ENCODE data around the gene MRPL48.

MRPL48 gene

GRCh38 chr11:73869332-73869949, 81.8 kb downstream of the MRPL48 start:
- H3K4me3 ChIP-seq (ENCODE audit: control insufficient read depth, low read depth, low read length): no peak overlapping the region
- no peak for DNase-seq (ENCODE audit: low read depth)
- TF ChIP-seq, protein P1, sequence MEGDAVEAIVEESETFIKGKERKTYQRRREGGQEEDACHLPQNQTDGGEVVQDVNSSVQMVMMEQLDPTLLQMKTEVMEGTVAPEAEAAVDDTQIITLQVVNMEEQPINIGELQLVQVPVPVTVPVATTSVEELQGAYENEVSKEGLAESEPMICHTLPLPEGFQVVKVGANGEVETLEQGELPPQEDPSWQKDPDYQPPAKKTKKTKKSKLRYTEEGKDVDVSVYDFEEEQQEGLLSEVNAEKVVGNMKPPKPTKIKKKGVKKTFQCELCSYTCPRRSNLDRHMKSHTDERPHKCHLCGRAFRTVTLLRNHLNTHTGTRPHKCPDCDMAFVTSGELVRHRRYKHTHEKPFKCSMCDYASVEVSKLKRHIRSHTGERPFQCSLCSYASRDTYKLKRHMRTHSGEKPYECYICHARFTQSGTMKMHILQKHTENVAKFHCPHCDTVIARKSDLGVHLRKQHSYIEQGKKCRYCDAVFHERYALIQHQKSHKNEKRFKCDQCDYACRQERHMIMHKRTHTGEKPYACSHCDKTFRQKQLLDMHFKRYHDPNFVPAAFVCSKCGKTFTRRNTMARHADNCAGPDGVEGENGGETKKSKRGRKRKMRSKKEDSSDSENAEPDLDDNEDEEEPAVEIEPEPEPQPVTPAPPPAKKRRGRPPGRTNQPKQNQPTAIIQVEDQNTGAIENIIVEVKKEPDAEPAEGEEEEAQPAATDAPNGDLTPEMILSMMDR (IDR thresholded peaks at IDR 0.05; ENCODE audit: control insufficient read depth, insufficient read depth, low read depth, low read length, missing control alignments): no peak

DNA sequence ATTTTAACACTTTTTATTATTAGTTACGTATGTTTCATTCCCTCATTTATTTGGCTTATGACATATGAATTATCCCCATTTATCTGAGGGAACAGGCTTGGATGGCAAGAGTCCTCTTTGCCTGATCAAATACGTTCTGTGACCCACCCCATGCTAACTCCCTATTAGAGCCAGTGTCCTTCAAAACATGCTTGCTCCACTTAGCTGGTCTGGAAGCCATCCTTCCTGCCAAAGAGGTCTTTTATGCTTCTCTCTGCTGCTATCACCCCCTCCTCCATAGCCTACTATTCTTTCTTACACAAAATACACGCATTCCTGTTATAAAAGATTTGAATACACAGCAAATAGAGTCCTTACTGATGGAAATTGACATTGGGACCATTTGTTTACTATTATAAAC, 82.6 kb downstream of the MRPL48 start:
- no peak for DNase-seq (ENCODE audit: low read depth)
- H3K4me3 ChIP-seq (ENCODE audit: control insufficient read depth, low read depth, low read length): no peak overlapping the region
- TF ChIP-seq, protein P1 (IDR thresholded peaks at IDR 0.05; ENCODE audit: control insufficient read depth, insufficient read depth, low read depth, low read length, missing control alignments): no peak

- TF ChIP-seq, protein P1 (IDR thresholded peaks at IDR 0.05; ENCODE audit: control insufficient read depth, insufficient read depth, low read depth, low read length, missing control alignments): no peak
- DNase-seq (ENCODE audit: low read depth): no peak
Observed at GRCh38 chr11:73872749-73873357, 85.2 kb downstream of the MRPL48 start.

GRCh38 chr11:73875380-73875779, 87.7 kb downstream of the MRPL48 start:
- H3K4me3 ChIP-seq (ENCODE audit: control insufficient read depth, low read depth, low read length): no peak overlapping the region; the same call in 1 of the 2 replicates
- TF ChIP-seq, protein P1 (IDR thresholded peaks at IDR 0.05; ENCODE audit: control insufficient read depth, insufficient read depth, low read depth, low read length, missing control alignments): no peak
- DNase-seq (ENCODE audit: low read depth): no peak

More at GRCh38 chr11:73872749-73873357, 85.2 kb downstream of the MRPL48 start:
- no peak overlapping the region for H3K4me3 ChIP-seq (ENCODE audit: control insufficient read depth, low read depth, low read length)

DNA sequence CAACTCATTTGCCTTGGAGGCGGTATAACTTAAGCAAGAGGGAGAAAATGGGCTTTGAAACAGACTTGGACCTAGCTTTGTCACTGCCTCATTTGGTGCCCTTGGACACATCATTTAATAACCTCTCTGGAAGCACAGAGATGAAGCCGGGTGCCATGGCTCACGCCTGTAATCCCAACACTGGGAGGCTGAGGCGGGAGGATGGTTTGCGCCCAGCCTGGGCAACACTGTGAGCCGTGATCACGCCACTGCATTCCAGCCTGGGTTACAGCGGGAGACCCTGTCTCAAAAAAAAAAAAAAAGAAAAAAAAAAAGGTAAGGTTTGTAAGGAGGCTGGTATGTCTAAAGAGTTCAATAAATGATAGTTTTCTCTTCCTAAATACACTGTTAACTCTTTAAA, 88.2 kb downstream of the MRPL48 start:
- no peak for DNase-seq (ENCODE audit: low read depth)
- peak overlapping the region; percentile 83 for H3K4me3 ChIP-seq (ENCODE audit: control insufficient read depth, low read depth, low read length)
- TF ChIP-seq, protein P1 (IDR thresholded peaks at IDR 0.05; ENCODE audit: control insufficient read depth, insufficient read depth, low read depth, low read length, missing control alignments): no peak

DNA sequence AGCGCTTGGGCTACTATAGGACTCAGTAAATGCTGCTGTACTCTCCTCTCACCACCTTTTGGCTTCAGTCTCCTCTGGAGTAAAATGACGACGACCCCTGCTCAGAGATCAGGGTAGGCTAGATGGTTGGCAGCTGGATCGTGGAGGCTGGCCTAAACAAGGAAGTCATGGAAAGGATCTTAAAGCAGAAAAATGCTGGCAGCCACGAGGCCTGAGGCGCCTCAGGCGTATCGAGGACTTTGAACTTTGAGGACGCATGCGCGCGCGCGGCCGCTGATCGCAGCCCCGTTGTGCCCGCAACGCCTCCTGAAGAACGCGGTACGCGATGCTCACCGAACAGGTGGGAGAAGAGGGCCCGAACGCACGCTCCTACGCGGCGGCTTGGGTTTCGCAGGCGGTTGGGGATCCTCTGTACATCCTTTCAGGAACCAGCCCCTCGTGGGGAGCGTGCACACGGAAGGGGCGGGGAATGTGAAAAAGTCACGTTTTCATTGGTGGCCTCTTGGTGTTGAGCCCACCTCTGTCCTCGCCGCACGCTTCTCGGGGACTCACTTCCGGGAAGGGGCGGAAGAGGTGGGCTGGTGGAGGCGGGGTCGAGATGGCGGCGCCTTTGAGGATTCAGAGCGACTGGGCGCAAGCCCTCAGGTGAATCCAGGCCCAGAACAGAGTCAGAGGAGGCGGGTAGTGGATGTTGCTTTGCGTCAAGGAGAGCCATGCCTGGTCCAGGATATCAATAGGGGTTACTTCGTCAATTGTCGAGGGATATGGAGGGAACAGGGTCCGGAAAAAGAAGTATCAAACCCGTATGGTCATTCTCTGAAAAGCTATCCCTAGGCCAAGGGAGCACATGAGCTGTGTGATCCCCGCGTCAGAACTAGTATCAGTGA, 89.0 kb downstream of the MRPL48 start, which contains the start of the genes COA4 and PAAF1:
COA4 (minus strand) TSS at position 423 of the 887 bp plus-strand sequence. CDS start 3,468 bp downstream, outside the sequence.
PAAF1 (plus strand) TSS at position 576 of the 887 bp plus-strand sequence; CDS start at position 599, 23 bp downstream.
- DNase-seq (ENCODE audit: low read depth): peak; percentile 71
- H3K4me3 ChIP-seq (ENCODE audit: control insufficient read depth, low read depth, low read length): peak within 1 kb of the TSS; percentile 83
- TF ChIP-seq, protein P1 (IDR thresholded peaks at IDR 0.05; ENCODE audit: control insufficient read depth, insufficient read depth, low read depth, low read length, missing control alignments): no peak
